AML-193 (cell line): ENCODE results near the gene KANSL1.
A peak's percentile ranks its signal among the peaks of the same experiment; 100 is the strongest.

Experiments
- DNase-seq, 2 experiments: peaks; one replicate each; lab custom pipeline; 2025; lab: John Stamatoyannopoulos, UW

The KANSL1 gene

DNA sequence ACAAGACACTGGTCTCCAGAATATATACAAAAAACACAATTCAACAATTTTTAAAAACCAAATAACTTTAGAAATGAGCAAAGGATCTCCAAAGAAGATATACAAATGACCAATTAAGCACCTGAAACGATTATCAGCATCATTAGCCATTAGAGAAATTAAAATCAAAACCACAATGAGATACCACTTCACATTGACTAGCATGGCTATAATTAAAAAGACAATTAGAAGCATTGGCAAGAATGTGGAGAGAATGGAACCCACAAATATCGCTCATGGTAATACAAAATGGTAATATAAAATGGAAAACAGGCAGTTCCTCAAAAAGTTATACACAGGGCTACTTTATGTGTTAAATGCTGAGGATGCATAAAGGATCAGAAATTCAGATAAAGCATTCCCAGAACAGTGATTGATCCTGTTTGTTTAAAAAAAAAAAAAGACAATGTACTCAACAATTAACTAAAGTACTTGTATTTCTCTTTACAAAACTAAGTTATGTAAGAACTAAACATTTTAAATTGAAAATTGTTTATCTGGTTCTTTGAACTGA, 52.5 kb downstream of the KANSL1 start:
- no peak for DNase-seq

DNA sequence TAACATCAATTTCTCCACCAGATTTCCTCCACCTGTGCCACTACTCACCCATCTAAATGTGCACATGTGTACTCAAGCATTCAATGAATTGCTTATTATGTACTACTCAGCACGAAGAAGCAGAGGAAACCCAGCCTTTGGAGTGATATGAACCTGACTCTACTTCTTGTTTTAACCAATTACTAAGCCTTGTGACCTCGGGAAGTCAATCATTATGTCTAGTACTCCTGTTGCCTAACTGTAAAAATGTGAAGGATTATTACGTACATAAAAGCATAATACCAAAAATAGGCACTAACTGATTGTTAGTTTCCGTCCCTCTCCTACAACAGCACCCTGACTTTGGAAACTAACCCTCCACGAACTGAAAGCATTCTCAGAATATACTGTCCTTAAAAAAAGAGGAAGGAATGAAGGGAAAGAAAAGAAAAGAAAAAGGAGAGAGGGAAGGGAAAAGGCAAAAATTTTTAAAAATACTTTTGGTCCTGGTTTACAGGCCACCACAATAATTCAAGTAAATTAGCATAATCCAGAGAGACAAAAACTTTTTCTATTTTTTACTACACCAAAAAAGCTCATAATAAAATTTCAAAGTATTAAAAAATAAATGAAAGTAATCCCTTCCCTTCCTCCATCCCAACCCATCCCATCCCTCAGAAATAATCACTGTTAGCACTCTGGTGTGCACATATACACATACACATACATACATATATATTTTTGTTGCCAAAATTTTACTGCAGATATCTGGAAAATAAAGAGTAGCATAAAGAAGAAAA, 53.6 kb downstream of the KANSL1 start:
- no peak for DNase-seq

DNA sequence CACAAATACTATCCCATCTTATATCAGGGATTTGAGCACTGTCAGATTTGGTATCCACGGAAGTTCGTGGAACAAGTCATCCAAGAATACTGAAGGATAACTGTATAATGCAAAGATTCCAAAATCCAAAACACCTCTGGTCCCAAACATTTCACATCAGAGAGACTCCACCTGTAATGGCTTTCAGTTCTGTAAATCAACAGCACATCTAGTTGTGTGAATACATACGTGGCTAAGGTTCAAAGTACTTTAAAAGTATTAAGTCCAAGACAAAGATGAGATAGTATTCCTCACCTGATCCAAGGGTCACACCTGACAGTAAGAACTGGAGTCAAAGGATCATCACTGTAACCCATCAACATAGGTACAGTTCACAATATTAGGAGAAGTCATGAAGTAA, 54.8 kb downstream of the KANSL1 start:
- no peak for DNase-seq

DNA sequence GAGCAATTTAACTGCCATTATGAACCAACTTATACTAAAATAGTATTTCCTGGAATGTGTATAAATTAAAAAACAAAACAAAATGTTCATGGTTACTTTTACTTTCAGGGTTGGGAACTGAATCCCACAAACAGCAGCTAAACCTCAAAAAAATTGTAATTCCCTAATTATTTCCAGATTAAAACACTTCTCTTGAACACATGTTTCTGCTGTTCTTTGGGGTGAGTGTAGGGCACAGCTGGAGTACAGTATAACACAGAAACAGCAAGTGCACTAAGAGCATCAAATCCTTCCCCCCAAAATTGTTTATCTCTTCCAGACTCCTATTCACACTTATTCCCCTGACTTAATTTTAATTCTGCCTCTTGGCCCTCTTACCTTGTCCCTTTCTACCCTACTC, 56.4 kb downstream of the KANSL1 start:
- no peak for DNase-seq

DNA sequence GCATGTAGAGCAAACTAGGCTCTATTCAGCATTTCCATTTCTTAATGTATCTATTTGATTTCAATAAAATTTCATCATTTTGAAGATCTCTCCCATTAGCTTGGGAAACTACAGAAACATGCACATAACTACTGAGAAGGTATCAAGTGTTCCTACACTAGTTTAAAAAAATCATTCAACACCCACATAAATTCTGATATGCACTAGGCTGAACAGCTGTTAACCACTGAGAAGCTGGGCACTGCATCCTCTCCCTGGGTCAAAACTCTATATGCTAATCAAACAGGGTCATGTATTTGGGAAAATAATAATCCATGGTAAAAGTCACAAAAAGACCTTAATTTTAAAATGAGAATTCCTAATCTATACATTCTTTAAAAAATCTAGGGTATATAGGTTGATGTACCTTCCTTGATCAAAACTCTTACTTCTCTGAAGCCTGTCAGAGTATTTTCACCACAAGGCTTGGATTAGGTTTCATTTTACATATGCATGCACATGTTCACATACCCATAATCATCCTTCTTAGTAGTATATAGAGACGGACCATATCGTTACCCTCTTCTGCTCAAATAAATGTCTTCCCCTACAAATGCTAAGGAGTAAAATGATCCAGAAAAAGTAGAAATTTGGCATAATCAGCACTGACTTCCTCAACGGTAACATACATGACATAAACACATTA, 57.2 kb downstream of the KANSL1 start:
- DNase-seq: no peak

DNA sequence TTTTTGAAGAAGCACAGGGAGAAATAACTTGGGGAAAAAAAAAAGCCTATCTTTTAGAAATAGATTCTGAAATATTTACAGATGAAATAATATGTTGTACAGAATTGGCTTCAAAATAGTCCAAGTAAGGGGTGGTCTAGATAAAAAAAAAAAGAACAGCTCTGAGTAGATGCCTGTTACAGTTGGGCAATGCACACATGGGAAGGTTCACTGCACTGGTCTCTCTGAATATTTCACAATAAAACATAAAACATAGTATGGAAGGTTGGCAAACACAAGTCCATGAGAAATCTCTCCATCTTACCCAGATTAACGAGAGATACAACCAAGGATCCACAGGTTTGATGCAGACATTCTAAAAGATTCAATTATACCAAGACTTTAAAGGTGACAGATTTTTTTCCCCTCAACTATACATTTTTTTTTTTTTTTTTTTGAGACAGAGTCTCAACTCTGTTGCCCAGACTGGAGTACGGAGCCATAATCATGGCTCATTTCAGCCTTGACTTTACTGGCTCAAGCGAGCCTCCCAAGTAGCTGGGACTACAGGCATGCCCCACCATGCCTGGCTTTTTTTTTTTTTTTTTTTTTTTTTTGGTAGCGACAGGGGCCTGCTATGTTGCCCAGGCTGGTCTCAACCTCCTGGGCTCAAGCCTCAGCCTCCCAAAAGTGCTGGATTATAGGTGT, 58.0 kb downstream of the KANSL1 start:
- DNase-seq: peak; percentile 53 to 59

DNA sequence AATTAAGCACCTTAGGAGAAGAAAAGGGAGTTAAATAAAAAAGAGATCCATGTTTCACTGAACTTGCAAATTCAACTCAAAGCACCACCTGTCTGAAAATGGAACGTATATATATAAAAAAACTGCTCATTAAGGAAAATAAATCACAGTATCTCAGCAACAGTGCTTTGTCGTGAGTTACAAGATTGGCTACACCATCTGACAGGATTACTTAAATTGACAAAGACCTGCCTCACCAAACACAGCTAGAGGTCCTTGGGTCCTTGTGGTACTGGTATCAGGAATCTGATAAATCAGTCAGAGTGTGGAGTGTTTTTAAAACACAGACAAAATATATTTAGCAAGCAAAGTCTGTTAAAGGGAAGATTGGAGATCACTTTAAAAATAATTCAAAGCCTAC, 63.9 kb downstream of the KANSL1 start:
- DNase-seq: no peak

DNA sequence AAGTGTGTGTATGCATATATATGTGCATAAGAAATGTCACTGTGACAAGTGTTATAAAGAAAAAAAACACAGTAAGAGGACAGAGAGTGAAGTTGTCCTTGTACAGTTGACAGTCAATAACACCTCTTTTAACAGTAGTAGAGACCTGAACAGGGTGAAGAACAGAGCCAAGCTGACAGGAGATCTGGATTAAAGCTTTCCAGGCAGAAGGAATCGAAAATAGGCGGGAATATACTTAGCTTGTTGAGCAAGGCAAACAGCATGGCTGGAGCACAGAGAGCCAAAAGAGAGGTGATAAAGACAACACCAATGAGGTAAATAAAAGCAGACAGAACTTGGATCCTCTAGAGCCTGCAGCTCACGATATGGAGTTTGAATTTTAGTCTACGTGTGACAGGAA, 64.8 kb downstream of the KANSL1 start:
- DNase-seq: no peak

DNA sequence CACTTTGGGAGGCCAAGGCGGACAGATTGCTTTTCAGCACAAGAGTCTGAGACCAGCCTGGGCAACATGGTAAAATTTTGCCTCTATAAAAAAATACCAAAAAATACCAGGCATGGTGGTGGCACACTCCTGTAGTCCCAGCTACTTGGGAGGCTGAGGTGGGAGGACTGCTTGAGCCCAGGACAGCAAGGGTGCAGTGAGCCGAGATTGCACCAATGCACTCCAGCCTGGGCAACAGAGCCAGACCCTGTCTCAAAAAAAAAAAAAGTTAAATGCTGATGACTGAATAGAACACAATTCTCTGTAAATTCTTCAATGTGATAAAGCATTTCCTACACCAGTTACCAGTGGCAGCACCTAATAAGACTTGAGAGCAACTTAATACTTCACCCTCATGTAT, 65.7 kb downstream of the KANSL1 start:
- no peak for DNase-seq

DNA sequence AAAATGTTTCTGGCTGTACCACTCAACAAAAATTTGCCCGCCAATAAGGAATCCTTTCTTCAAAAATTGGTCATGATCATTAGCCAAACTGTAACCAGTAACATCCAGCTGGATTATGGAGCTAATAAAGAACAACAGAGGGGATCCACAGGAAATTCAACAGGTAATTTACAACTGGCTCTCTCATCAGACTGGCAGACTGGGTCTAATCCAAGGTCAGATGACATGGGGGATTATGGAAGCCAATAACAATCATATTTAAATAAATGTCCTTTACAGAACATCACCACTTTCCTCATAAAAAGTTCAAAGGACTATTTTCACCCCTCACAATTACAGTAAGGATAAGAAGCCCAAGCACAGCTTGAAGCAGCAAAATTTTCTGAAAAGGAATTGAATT, 66.4 kb downstream of the KANSL1 start:
- no peak for DNase-seq

DNA sequence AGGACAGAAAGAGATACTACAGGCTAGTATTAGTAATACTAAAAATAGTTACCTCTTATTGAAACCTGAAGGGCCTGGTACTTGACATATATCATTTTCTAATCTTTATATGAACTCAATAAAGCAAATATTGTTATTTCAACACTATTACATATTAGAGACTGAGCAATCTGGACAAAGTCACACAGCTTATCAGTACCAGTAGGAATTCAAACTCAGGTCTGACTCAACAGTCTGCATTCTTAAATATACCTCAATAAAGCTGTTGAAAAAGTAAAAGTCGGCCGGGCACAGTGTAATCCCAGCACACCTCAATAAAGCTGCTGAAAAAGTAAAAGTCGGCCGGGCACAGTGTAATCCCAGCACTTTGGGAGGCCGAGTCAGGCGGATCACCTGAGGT, 67.4 kb downstream of the KANSL1 start:
- no peak for DNase-seq

DNA sequence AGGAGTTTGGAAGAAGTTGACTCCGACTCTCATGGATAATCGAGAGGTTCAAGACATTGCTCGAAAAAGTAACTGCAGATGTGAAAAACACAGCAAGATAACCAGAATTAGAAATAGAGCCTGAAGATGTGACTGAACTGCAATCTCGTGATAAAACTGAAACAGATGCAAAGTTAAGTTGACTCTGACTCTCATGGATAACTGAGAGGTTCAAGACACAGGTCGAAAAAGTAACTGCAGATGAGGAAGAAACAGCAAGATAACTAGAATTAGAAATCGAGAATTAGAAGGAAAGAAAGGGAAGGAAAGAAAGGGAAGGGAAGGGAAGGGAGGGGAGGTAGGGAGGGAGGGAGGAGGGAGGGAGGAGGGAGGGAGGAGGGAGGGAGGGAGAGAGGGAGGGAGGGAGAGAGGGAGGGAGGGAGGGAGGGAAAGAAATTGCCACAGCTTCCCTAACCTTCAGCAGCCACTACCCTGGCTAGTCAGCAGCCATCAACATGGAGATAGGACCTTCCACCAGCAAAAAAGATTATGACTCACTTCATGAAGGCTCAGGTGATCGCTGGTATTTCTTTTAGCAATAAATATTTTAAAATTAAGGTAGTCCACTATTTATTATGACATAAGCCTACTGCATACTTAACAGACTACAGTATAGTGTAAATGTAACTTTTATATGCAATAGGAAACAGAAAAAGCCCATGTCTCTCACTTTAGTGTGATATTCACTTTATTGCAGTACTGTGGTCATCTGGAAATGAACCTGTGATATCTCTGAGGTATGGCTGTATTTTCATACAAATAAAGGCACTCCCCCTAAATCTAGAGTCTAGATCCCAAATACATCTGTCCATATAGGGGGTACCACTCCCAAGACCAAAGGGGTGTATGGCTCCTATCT, 68.3 kb downstream of the KANSL1 start:
- DNase-seq: no peak

DNA sequence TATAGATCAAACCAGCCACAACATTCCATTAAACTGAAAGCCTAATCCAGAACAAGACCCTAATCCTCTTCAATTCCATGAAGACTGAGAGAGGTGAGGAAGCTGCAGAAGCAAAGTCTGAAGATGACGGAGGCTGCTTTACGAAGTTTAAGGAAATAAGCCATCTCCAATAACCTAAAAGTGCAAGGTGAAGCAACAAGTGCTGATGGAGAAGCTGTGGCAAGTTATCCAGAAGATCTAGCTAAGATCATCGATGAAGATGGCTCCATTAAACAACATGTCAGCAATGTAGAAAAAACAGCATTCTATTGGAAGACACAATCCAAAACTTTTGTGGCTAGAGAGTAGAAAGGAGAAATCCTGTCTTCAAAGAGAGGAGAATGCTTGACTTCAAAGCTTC, 69.6 kb downstream of the KANSL1 start:
- DNase-seq: no peak

DNA sequence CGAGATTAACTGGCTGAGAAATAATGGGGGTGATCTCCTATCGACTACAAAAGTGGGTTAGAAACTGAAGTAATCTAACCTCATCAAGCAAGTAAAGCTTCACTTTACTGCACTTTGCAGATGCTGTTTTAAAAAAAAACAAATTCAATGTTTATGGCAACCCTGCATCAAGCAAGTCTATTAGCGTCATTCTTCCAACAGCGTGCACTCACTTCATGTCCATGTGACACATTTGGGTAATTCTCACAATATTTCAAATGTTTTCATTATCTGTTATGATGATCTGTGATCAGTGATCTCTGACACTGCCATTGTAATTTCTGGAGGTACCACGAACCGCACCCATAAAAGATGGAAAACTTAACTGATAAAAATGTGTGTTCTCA, 70.8 kb downstream of the KANSL1 start:
- no peak for DNase-seq

DNA sequence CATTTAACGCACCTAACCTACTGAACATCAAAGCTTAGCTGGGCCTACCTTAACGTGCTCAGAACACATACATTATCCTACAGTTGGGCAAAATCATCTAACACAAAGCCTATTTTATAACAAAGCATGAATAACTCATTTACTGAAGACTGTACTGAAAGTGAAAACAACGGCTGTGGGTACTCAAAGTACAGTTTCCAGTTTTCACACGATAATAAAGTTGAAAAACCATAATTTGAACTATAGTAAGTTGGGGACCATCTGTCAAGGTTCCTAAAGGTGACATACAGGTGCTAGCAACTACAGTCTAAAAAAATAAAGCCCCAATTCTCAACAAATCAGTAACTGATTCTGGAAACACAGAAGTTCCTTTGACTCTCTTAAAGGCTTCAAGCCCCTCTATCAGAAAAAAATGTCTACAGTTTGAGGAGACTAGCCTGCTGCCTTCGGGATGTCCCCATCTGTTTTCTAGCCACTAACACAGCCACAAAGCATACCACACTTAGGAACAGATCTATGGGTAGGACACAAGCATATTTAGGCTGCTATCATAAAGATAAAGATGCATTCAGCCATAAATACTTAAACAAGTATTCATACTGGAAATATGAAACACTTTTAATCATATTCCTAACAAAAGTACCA, 71.3 kb downstream of the KANSL1 start:
- DNase-seq: no peak

DNA sequence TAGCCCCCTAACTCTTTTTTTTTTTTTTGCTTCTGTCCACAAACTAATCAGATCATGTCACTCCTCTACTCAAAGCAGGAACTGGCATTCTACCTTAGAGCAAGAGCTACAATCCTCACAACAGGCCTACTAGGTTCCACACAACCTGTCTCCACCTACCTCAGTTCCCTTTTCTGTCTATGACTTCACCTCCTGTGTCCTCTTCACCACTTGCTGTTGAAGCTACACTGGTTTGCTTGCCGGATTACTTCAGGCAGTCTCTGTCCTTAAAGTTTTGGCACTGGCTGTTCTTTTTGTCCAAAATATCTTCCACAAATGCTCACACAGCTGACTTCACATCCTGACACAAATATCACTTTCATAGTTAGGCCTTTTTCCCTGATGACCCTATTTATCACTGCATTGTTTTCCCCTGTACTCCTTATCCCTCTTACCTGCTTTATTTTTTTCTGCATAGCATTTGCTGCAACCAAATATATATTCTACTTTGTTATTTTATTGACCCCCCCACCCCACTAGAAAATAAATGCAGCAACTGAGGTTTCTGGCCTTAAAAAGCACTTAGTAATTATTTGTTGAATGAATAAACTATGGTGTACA, 72.0 kb downstream of the KANSL1 start:
- DNase-seq: no peak

DNA sequence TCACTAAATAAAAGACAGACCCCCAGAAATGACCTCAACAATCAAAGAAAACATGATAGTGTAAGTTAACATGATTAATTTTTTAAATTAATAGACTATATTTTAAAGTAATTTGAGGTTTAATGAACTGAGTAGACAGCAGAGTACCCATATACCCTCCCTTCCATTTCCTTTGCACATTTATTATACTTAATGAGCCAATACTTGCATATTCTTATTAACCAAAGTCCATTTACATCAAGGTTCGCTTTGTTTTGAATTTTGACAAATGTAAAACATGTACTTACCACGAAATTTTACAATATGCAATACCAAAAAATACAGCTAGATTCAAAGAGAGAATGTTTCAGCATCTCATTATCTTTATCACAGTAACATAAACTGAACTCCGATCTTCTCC, 72.7 kb downstream of the KANSL1 start:
- no peak for DNase-seq

DNA sequence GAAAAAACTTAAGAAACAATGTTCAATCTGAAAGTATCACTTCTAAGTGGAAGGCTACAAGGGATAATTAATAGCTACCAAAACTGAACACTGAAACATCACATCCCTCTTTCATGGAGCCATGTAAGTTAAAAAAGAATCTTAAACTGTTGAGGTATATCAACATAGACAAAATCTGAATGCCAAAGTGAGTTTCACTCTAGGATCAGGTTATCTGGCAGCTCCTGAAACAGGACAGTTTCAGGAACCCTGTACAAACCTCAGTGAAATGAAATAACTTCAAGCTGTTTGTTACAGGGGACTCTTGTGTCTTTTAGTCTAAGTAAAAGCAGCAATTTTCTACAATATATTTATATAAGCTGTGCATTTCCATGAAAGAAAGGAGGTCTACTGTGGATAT, 73.2 kb downstream of the KANSL1 start:
- DNase-seq: no peak

DNA sequence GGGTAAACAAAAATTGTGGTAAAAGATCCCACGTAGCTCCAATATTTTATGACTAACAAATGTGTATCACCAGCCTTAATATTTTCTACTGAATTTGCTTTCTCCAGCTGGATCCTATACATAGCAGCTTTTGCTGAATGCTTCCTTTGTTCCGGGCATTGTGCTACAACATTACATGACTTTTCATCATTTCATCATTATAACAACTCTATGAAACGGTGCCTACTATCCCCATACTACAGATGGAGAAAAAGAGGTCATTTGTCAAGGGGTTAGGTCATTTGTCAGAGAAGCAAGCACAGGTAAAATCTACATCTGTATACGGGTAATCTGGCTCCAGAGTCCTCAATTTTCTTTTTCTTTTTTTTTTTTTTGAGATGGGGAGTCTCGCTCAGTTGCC, 74.3 kb downstream of the KANSL1 start:
- DNase-seq: no peak

DNA sequence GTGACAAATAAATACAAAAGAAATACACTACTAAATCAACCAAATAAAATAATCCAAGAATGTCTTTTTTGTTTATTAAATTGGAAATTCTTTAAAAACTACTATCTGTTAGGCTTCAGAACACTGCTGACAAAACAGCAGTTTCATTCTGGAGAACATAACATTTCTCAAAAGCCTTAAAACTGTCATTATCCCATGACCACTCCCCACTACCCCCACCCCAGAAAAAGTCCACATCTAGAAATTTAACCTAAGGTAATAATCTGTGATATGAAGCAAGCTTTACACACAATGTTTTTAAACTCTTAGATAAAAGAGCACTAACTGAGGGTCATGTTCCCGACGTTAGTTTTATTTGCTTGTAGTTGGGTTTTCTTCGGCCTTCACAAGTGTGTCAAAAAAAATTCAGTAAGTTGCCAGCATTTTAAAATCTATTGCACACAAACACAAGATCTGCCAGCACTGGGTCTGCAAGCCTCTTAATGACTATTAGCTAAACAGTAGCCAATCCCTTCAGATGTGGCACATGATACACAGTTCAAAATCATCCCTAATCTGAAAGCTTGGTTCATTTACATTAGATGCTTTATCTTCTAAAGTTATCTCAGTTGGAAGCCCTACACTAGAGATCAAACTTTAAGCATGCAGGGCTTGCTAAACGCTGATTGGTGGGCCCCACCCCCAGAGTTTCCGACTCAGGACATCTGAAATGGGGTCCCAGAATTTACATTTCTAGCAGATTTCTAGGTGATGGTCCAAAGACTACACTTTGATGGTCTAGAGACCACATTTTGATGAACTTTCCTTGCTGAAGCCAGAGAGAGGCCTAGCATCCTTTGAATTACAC, 75.2 kb downstream of the KANSL1 start:
- DNase-seq: no peak
